ENCODE results near the gene TAS1R3.

The TAS1R3 gene

GRCh38 chr1:1342061-1342562, 11.0 kb downstream of the TAS1R3 start:
- no peak overlapping the region for H3K4me3 ChIP-seq (ENCODE audit: low read length)
- no peak for TF ChIP-seq ZNF274 (IDR thresholded peaks at IDR 0.05; ENCODE audit: low read depth, low read length)

GRCh38 chr1:1342584-1343115, 11.6 kb downstream of the TAS1R3 start:
- H3K4me3 ChIP-seq (ENCODE audit: low read length) = no peak overlapping the region
- no peak for TF ChIP-seq ZNF274 (IDR thresholded peaks at IDR 0.05; ENCODE audit: low read depth, low read length)

GRCh38 chr1:1343811-1344421, 12.8 kb downstream of the TAS1R3 start:
- no peak overlapping the region for H3K4me3 ChIP-seq (ENCODE audit: low read length)

GRCh38 chr1:1344655-1345361, 13.7 kb downstream of the TAS1R3 start:
- no peak overlapping the region for H3K4me3 ChIP-seq (ENCODE audit: low read length)
- TF ChIP-seq ZNF274 (IDR thresholded peaks at IDR 0.05; ENCODE audit: low read depth, low read length) = no peak

More at GRCh38 chr1:1343811-1344421, 12.8 kb downstream of the TAS1R3 start:
- TF ChIP-seq ZNF274 (IDR thresholded peaks at IDR 0.05; ENCODE audit: low read depth, low read length) = no peak

- H3K4me3 ChIP-seq (ENCODE audit: low read length) = no peak overlapping the region
Observed at GRCh38 chr1:1345384-1345783, 14.3 kb downstream of the TAS1R3 start.

DNA sequence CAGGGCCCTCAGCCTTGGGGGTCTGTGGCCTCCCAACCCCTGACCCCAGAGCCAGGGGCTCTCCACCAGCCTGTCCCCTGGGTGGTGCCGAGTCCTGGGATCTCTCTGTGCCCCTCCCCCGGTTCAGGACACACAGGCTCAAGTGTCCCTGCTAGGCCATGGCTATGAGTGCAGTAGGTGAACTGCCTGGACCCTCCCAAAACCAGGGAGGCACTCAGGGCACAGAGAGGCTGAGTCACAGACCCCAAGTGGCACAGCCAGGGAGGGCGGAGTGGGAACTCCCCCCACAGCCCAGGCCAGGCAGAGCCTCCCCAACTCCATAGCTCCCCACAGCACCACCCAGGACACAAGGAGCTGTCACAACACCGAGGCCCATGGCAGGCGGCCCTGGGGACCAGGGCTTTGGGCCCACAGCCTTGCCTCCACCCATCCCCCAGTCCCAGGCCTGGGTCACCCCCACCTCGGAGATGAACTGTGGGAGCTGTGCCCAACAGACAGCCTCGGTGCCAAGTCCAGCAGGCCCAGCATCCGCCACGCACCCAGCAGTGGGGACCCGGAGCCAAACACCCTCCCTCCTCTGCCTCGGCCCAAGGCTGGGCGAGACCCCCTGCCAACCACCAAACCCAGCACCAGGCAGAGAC, 14.9 kb downstream of the TAS1R3 start:
- no peak for TF ChIP-seq ZNF274 (IDR thresholded peaks at IDR 0.05; ENCODE audit: low read depth, low read length)
- H3K4me3 ChIP-seq (ENCODE audit: low read length) = no peak overlapping the region

More at GRCh38 chr1:1345384-1345783, 14.3 kb downstream of the TAS1R3 start:
- TF ChIP-seq ZNF274 (IDR thresholded peaks at IDR 0.05; ENCODE audit: low read depth, low read length) = no peak

GRCh38 chr1:1346501-1346890, 15.4 kb downstream of the TAS1R3 start:
- H3K4me3 ChIP-seq (ENCODE audit: low read length) = no peak overlapping the region
- TF ChIP-seq ZNF274 (IDR thresholded peaks at IDR 0.05; ENCODE audit: low read depth, low read length) = no peak

- no peak overlapping the region for H3K4me3 ChIP-seq (ENCODE audit: low read length)
Observed at GRCh38 chr1:1347026-1347595, 16.0 kb downstream of the TAS1R3 start.

GRCh38 chr1:1347663-1348419, 16.8 kb downstream of the TAS1R3 start:
- no peak for TF ChIP-seq ZNF274 (IDR thresholded peaks at IDR 0.05; ENCODE audit: low read depth, low read length)
- H3K4me3 ChIP-seq (ENCODE audit: low read length) = peak overlapping the region; percentile 89

More at GRCh38 chr1:1347026-1347595, 16.0 kb downstream of the TAS1R3 start:
- no peak for TF ChIP-seq ZNF274 (IDR thresholded peaks at IDR 0.05; ENCODE audit: low read depth, low read length)

DNA sequence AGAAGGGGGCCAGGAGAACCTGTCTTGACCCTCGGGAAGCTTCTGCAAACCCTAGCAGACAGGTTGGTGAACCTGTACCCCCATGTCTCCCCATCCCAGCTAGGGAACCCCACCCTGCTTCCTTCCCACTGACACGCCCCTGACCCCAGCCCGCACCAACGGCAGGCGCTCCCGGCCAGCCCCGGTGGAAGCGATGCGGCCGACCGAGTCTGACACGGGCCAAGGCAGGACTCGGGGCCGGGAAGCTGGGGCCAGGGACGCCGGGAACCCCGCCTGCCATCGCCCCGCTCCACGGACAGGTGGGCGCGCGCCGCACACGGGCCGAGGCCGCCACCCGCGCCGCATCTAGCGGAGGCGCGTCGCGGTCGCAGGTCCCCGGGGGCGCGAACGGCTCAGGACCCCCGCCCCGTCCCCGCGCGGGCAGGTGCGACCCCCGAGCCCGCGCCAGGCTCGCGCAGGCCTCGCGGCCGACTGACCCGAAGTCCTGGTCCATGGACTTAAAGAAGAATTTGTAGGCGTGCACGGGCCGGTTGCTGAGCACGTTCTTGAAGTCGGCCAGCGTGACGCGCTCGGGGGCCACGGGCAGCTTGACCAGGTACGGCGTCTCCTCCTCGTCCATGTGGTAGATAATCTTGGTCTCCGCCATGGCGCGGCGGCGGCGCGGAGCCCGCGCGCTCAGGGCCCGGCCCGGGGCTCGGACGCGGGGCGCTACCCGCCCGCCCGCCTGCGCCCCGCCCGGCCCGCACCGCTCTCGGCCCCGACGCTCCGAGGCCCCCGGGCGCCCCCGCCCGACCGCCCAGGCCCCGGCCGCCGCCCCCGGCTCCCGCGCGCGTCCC, 17.6 kb downstream of the TAS1R3 start:
- no peak for TF ChIP-seq ZNF274 (IDR thresholded peaks at IDR 0.05; ENCODE audit: low read depth, low read length)
- peak overlapping the region; percentile 89 for H3K4me3 ChIP-seq (ENCODE audit: low read length)

- TF ChIP-seq ZNF274 (IDR thresholded peaks at IDR 0.05; ENCODE audit: low read depth, low read length) = no peak
- H3K4me3 ChIP-seq (ENCODE audit: low read length) = peak within 1 kb of the TSS; percentile 89
Observed at GRCh38 chr1:1349256-1350012, 18.4 kb downstream of the TAS1R3 start, which contains the start of gene DVL1. TSS of gene DVL1 (minus strand) at chr1:1349418. CDS start at chr1:1349065, 353 bp downstream.

Data from GM08714 (cell line).